Forelimb muscle (tissue), 1 donor: ENCODE results near the gene EIF5A. TPM values are rescaled to one million over a fixed set of nuclear protein-coding genes. Genes with fewer than 3 reads are reported as not detected.

Experiments
- DNase-seq: peaks from one replicate; pipeline ENCODE4 v3.0.0-alpha.2; 2013; ENCODE audit warnings: low read depth
- polyA plus RNA-seq: library from polyadenylated mRNA; unstranded; fragments of 120-200 nt; gene quantifications from one replicate; pipeline ENCODE4 v1.2.1, GENCODE V29; 2013; ENCODE audit not compliant: insufficient read length

The EIF5A gene
- polyA plus RNA-seq, 1 donor: 281 TPM

DNA sequence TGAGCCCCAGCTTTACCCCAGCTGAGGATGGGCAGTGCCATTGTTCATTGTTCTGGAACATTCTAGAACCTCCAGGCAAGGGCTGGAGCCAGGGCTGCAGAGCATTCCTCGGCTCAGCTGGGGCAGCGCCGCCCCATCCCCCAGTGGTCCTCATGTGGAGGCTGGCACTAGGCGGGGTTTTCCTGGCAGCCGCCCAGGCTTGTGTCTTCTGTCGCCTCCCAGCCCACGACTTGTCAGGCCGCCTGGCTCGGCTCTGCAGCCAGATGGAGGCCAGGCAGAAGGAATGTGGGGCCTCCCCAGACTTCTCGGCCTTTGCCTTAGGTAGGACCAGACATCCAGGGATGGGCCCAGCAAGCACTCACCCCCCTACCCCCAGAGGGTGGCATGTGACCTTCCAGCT is 47.6 kb downstream of the EIF5A start, which contains the start of gene TMEM95:
Gene TMEM95, plus strand, starts transcription at position 104 of the 400 bp plus-strand sequence. Its CDS starts 49 bp downstream, at position 153.
- no peak for DNase-seq

DNA sequence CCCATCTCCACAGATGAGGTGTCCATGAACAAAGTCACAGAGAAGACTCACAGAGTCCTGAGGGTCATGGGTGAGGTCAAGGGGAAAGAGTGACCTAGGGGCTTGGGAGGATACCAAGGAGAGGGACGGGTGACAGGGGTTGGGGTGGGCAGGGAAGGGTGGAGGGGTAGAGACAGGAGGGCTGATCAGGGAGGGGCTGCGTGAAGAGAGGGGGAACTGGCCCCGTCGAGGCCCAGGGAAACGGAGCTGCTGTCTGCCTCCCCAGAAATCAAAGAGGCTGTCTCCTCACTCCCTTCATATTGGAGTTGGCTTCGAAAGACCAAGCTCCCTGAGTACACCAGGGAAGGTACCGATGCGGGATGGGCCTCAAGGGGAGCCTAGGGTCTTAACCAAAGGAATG is 48.1 kb downstream of the EIF5A start:
- DNase-seq: no peak

DNA sequence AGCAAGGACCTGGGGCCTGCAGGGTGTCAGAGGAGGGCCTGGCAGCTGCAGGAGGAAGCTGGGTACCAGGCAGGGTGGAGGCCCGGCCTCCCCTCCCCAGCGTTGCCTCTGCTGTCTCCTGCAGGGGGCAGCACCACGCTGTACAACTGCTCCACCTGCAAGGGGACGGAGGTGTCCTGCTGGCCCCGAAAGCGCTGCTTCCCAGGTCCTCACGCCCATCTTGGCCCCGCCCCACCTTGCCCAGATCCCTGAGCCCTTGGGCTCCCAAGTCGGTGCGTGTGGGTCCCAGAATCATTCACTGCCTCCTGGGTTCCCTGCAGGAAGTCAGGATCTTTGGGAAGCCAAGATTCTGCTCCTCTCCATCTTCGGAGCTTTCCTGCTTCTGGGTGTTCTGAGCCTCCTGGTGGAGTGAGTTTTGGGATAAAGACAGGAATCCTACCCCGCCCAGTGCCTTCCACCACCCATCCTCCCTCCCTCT is 48.7 kb downstream of the EIF5A start:
- DNase-seq: no peak

DNA sequence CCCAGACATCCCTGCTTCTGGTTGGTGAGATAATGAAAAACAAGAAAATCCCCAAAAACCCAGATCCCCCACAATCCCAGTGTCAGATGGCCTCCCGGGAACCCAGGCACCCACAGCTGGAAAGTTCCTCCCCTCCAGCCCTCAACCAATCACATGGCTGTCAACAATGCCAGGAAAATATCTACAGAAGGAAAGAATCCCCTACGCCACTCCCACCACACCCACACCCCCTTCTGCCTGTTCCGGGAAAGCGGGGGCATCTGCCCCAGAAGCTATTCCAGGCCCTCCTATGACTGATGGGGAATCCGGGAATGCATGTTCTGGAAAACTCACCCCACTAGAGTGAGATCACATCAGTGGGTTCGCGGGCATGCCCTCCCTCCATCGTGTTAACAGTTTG is 49.3 kb downstream of the EIF5A start:
- no peak for DNase-seq

DNA sequence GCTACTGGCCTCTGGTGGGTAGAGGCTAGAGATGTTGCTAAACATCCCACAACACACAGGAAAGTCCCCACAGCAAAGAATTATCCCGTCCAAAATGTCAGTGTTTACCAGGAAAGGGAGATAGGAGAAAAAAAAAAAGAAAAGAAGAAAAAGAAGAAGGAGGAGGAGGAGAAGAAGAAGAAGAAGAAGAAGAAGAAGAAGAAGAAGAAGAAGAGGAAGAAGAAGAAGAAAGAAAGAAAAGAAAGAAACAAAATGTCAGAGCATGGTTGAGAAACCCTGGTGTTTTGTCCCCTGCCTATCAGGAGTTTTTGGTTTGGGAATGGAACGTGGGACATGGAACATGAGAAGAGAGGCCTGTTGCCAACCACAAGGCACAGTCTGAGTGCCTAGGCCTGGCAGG is 50.0 kb downstream of the EIF5A start:
- DNase-seq: no peak

DNA sequence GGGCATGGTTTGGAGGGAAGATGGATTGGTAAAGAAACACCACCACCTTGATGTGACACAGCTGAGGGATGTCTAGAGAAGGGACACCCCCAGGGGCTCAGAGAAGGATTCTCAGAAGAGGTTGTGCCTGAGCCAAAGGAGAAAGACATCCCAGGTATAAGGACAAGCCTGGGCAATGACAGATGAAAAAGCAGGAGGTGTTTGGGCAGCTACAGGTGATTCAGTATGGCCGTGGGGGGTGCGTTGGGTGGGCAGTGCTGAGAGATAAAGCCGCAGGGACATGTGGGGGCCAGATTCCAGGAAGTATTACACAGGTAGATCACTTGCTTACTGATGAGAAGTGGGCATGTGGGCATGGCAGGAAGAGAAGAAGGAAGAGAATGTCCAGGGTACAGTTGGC is 54.5 kb downstream of the EIF5A start:
- no peak for DNase-seq

Other genes with a start within 250 kb of the EIF5A start
- gene CLEC10A, start 227.4 kb upstream of the EIF5A start, polyA plus RNA-seq: 2.2 TPM
- 0.11 TPM for gene ASGR2, start 192.8 kb upstream of the EIF5A start, polyA plus RNA-seq
- gene ASGR1, start 128.3 kb upstream of the EIF5A start, polyA plus RNA-seq: 2.3 TPM
- 18.0 TPM for gene DLG4, start 87.8 kb upstream of the EIF5A start, polyA plus RNA-seq
- 243 TPM for gene ACADVL, start 87.7 kb upstream of the EIF5A start, polyA plus RNA-seq
- 36.2 TPM for gene DVL2, start 73.1 kb upstream of the EIF5A start, polyA plus RNA-seq
- gene PHF23, start 68.2 kb upstream of the EIF5A start, polyA plus RNA-seq: 35.7 TPM
- gene GABARAP, start 65.2 kb upstream of the EIF5A start, polyA plus RNA-seq: 246 TPM
- gene CTDNEP1, start 55.9 kb upstream of the EIF5A start, polyA plus RNA-seq: 187 TPM
- 48.5 TPM for gene ELP5, start 55.4 kb upstream of the EIF5A start, polyA plus RNA-seq
- gene CLDN7, start 45.1 kb upstream of the EIF5A start, polyA plus RNA-seq: 0.99 TPM
- 39.2 TPM for gene SLC2A4, start 25.9 kb upstream of the EIF5A start, polyA plus RNA-seq
- 2.4 TPM for gene YBX2, start 13.0 kb upstream of the EIF5A start, polyA plus RNA-seq
- gene GPS2, start 7.7 kb downstream of the EIF5A start, polyA plus RNA-seq: 60.5 TPM
- 18.7 TPM for gene NEURL4, start 21.7 kb downstream of the EIF5A start, polyA plus RNA-seq
- 11.3 TPM for gene ACAP1, start 28.9 kb downstream of the EIF5A start, polyA plus RNA-seq
- gene KCTD11, start 44.5 kb downstream of the EIF5A start, polyA plus RNA-seq: 6.5 TPM
- gene TMEM95, start 47.5 kb downstream of the EIF5A start, polyA plus RNA-seq: not detected
- 0.71 TPM for gene TNK1, start 73.5 kb downstream of the EIF5A start, polyA plus RNA-seq
- 27.7 TPM for gene PLSCR3, start 86.9 kb downstream of the EIF5A start, polyA plus RNA-seq
- 55.6 TPM for gene TMEM256, start 96.5 kb downstream of the EIF5A start, polyA plus RNA-seq
- gene NLGN2, start 100.2 kb downstream of the EIF5A start, polyA plus RNA-seq: 24.5 TPM
- gene SPEM1, start 112.7 kb downstream of the EIF5A start, polyA plus RNA-seq: not detected
- not detected for gene SPEM2, start 118.0 kb downstream of the EIF5A start, polyA plus RNA-seq
- gene SPEM3, start 121.2 kb downstream of the EIF5A start, polyA plus RNA-seq: not detected
- 0.87 TPM for gene TMEM102, start 127.8 kb downstream of the EIF5A start, polyA plus RNA-seq
- 1.4 TPM for gene FGF11, start 131.9 kb downstream of the EIF5A start, polyA plus RNA-seq
- gene CHRNB1, start 137.4 kb downstream of the EIF5A start, polyA plus RNA-seq: 89.3 TPM
- 25.1 TPM for gene ZBTB4, start 172.0 kb downstream of the EIF5A start, polyA plus RNA-seq
- gene SLC35G6, start 173.8 kb downstream of the EIF5A start, polyA plus RNA-seq: 0.15 TPM
- 53.3 TPM for gene POLR2A, start 176.7 kb downstream of the EIF5A start, polyA plus RNA-seq
- 25.8 TPM for gene TNFSF12, start 241.4 kb downstream of the EIF5A start, polyA plus RNA-seq